Measurements from ENCODE around the gene OLFML2A. TPM values are rescaled to one million over a fixed set of nuclear protein-coding genes. Genes with fewer than 3 reads are reported as not detected.
"Not testable (repeated sequence)": the region's sequence is repeated elsewhere in the genome, so short reads cannot be mapped to it uniquely, and the experiment has no call there.

Gene OLFML2A
- total RNA-seq (2014; rRNA removed; shearing (Covaris generic)) = 12.0 and 18.0 TPM in 2 replicates

- no peak for DNase-seq (ENCODE audit: low spot score)
These were observed at the start of gene OLFML2A for GRCh38 chr9:124776954-124777648. Gene OLFML2A (plus strand): TSS chr9:124777133. CDS start chr9:124777271, 138 bp downstream.

GRCh38 chr9:124730772-124731171 lies 46.2 kb upstream of the OLFML2A start:
- DNase-seq (ENCODE audit: low spot score) = no peak

GRCh38 chr9:124733964-124734740 lies 42.8 kb upstream of the OLFML2A start:
- DNase-seq (ENCODE audit: low spot score) = peak; percentile 41

GRCh38 chr9:124734741-124735083 lies 42.2 kb upstream of the OLFML2A start:
- DNase-seq (ENCODE audit: low spot score) = not testable (repeated sequence)

- peak; percentile 64 for DNase-seq (ENCODE audit: low spot score)
These were observed 41.8 kb upstream of the OLFML2A start for GRCh38 chr9:124735121-124735520.

- DNase-seq (ENCODE audit: low spot score) = not testable (repeated sequence)
These were observed 38.9 kb upstream of the OLFML2A start for GRCh38 chr9:124738075-124738474.

GRCh38 chr9:124739360-124739759 lies 37.6 kb upstream of the OLFML2A start:
- no peak for DNase-seq (ENCODE audit: low spot score)

GRCh38 chr9:124741149-124741548 lies 35.8 kb upstream of the OLFML2A start:
- DNase-seq (ENCODE audit: low spot score) = no peak

GRCh38 chr9:124741662-124742061 lies 35.3 kb upstream of the OLFML2A start:
- DNase-seq (ENCODE audit: low spot score) = no peak

- no peak for DNase-seq (ENCODE audit: low spot score)
These were observed 34.0 kb upstream of the OLFML2A start for GRCh38 chr9:124742940-124743339.

- DNase-seq (ENCODE audit: low spot score) = peak; percentile 26
These were observed 33.1 kb upstream of the OLFML2A start for GRCh38 chr9:124743686-124744348.

GRCh38 chr9:124747065-124747464 lies 29.9 kb upstream of the OLFML2A start:
- DNase-seq (ENCODE audit: low spot score) = no peak

- no peak for DNase-seq (ENCODE audit: low spot score)
These were observed 27.6 kb upstream of the OLFML2A start for GRCh38 chr9:124749284-124749683.

GRCh38 chr9:124749781-124750180 lies 27.2 kb upstream of the OLFML2A start:
- no peak for DNase-seq (ENCODE audit: low spot score)

GRCh38 chr9:124752967-124753366 lies 24.0 kb upstream of the OLFML2A start:
- peak; percentile 71 for DNase-seq (ENCODE audit: low spot score)

- no peak for DNase-seq (ENCODE audit: low spot score)
These were observed 22.6 kb upstream of the OLFML2A start for GRCh38 chr9:124754289-124754688.

- no peak for DNase-seq (ENCODE audit: low spot score)
These were observed 21.9 kb upstream of the OLFML2A start for GRCh38 chr9:124755061-124755460.

- DNase-seq (ENCODE audit: low spot score) = no peak
These were observed 20.9 kb upstream of the OLFML2A start for GRCh38 chr9:124756011-124756410.

- DNase-seq (ENCODE audit: low spot score) = no peak
These were observed 19.3 kb upstream of the OLFML2A start for GRCh38 chr9:124757616-124758015.

- DNase-seq (ENCODE audit: low spot score) = no peak
These were observed 18.9 kb upstream of the OLFML2A start for GRCh38 chr9:124758061-124758460.

- no peak for DNase-seq (ENCODE audit: low spot score)
These were observed 18.2 kb upstream of the OLFML2A start for GRCh38 chr9:124758691-124759090.

- no peak for DNase-seq (ENCODE audit: low spot score)
These were observed 17.6 kb upstream of the OLFML2A start for GRCh38 chr9:124759327-124759726.

GRCh38 chr9:124760719-124761118 lies 16.2 kb upstream of the OLFML2A start:
- DNase-seq (ENCODE audit: low spot score) = no peak

Data from A172 (cell line).